HEK293 (cell line): ENCODE results near the gene SLC38A6.
A peak's percentile ranks its signal among the peaks of the same experiment; 100 is the strongest.

Experiments
- CTCF ChIA-PET: fragments of 350-600 bp; formaldehyde crosslinking; extraction: SDS; loops from one replicate; lab custom pipeline; 2021; ENCODE audit warnings: antibody characterized with exemption; lab: Yijun Ruan, JAX
- POLR2A ChIA-PET: fragments of 300-600 bp; formaldehyde crosslinking; extraction: SDS; loops from one replicate; lab custom pipeline; 2020; ENCODE audit warnings: antibody characterized with exemption, inconsistent platforms; lab: Yijun Ruan, JAX
- H3K27ac ChIP-seq: fragments of 200-500 bp; sonication (Bioruptor generic); 2 replicates; pipeline ENCODE4 v1.5.1; 2014; ENCODE audit warnings: low read depth, low read length, control low read depth, inconsistent platforms; ENCODE audit errors: extremely low read depth
- H3K36me3 ChIP-seq, 2 experiments: fragments of 200-500 bp in 1 of 2; sonication (Bioruptor generic) in 1 of 2; 1 replicate in 1 of 2; 2 replicates in 1 of 2; pipeline ENCODE4 v1.5.1; 2014 to 2017; ENCODE audit warnings: inconsistent platforms in 2 of 2, low read length in 2 of 2; ENCODE audit not compliant: control insufficient read depth in 2 of 2, insufficient read depth in 1 of 2
- H3K4me1 ChIP-seq: fragments of 200-500 bp; sonication (Bioruptor generic); 2 replicates; pipeline ENCODE4 v1.5.1; 2014; ENCODE audit warnings: mild to moderate bottlenecking, low read length, inconsistent platforms; ENCODE audit not compliant: control insufficient read depth, insufficient read depth
- H3K4me3 ChIP-seq: 2 replicates; pipeline ENCODE4 v1.5.1; 2011; ENCODE audit warnings: low read depth, mild to moderate bottlenecking, control low read depth, low read length, moderate library complexity
- H3K9me3 ChIP-seq: fragments of 200-500 bp; sonication (Bioruptor generic); 2 replicates; pipeline ENCODE4 v1.5.1; 2014; ENCODE audit warnings: low read depth, low read length, inconsistent platforms; ENCODE audit not compliant: control insufficient read depth, insufficient read depth
- ATF2 ChIP-seq: fragments of 450-650 bp; formaldehyde crosslinking; IDR thresholded peaks from 2 replicates; pipeline ENCODE4 v1.5.1; 2016; ENCODE audit warnings: missing biosample characterization, missing genetic modification characterization, low read depth
- CTCF ChIP-seq: fragments of 450-650 bp; formaldehyde crosslinking; IDR thresholded peaks from 2 replicates; pipeline ENCODE4 v1.5.1; 2016; ENCODE audit warnings: missing biosample characterization, missing genetic modification characterization
- GFI1B ChIP-seq: fragments of 450-650 bp; formaldehyde crosslinking; IDR thresholded peaks from 2 replicates; pipeline ENCODE4 v1.5.1; 2016; ENCODE audit warnings: missing biosample characterization, missing genetic modification characterization
- KLF16 ChIP-seq: fragments of 450-650 bp; formaldehyde crosslinking; IDR thresholded peaks from 2 replicates; pipeline ENCODE4 v1.5.1; 2017; ENCODE audit warnings: missing biosample characterization, missing genetic modification characterization
- KLF8 ChIP-seq: fragments of 450-650 bp; formaldehyde crosslinking; IDR thresholded peaks from 2 replicates; pipeline ENCODE4 v1.5.1; 2016; ENCODE audit warnings: missing biosample characterization, missing genetic modification characterization
- PRDM1 ChIP-seq: fragments of 450-650 bp; formaldehyde crosslinking; IDR thresholded peaks from 2 replicates; pipeline ENCODE4; 2016; ENCODE audit warnings: missing biosample characterization, missing genetic modification characterization
- SETDB1 ChIP-seq: IDR thresholded peaks from one replicate; pipeline ENCODE4 v1.6.1; 2017; ENCODE audit warnings: mild to moderate bottlenecking, low read length, moderate library complexity, mixed read lengths; ENCODE audit not compliant: insufficient read length
- WT1 ChIP-seq: fragments of 450-650 bp; formaldehyde crosslinking; IDR thresholded peaks from 2 replicates; pipeline ENCODE4 v1.5.1; 2016; ENCODE audit warnings: missing biosample characterization, missing genetic modification characterization
- ZBTB8A ChIP-seq: fragments of 450-650 bp; formaldehyde crosslinking; IDR thresholded peaks from 2 replicates; pipeline ENCODE4 v1.5.1; 2016; ENCODE audit warnings: missing biosample characterization, missing genetic modification characterization
- ZNF10 ChIP-seq: fragments of 450-650 bp; formaldehyde crosslinking; IDR thresholded peaks from 2 replicates; pipeline ENCODE4 v1.5.1; 2017; ENCODE audit warnings: missing biosample characterization, missing genetic modification characterization
- ZNF112 ChIP-seq: fragments of 450-650 bp; formaldehyde crosslinking; IDR thresholded peaks from 2 replicates; pipeline ENCODE4 v1.5.0; 2017; ENCODE audit warnings: missing biosample characterization, missing genetic modification characterization
- ZNF114 ChIP-seq: fragments of 450-650 bp; formaldehyde crosslinking; IDR thresholded peaks from 2 replicates; pipeline ENCODE4 v1.5.0; 2017; ENCODE audit warnings: missing biosample characterization, missing genetic modification characterization
- ZNF132 ChIP-seq: fragments of 450-650 bp; formaldehyde crosslinking; IDR thresholded peaks from 2 replicates; pipeline ENCODE4 v1.5.1; 2017; ENCODE audit warnings: missing biosample characterization, missing genetic modification characterization, borderline replicate concordance
- ZNF157 ChIP-seq: fragments of 450-650 bp; formaldehyde crosslinking; IDR thresholded peaks from 2 replicates; pipeline ENCODE4 v1.5.1; 2016; ENCODE audit warnings: missing biosample characterization, missing genetic modification characterization
- ZNF175 ChIP-seq: fragments of 450-650 bp; formaldehyde crosslinking; IDR thresholded peaks from 2 replicates; pipeline ENCODE4 v1.5.1; 2016; ENCODE audit warnings: missing biosample characterization, missing genetic modification characterization
- ZNF248 ChIP-seq: fragments of 450-650 bp; formaldehyde crosslinking; IDR thresholded peaks from 2 replicates; pipeline ENCODE4 v1.5.1; 2017; ENCODE audit warnings: missing biosample characterization, missing genetic modification characterization
- ZNF292 ChIP-seq: fragments of 450-650 bp; formaldehyde crosslinking; IDR thresholded peaks from 2 replicates; pipeline ENCODE4 v1.5.1; 2016; ENCODE audit warnings: low read depth, missing biosample characterization, missing genetic modification characterization, borderline replicate concordance
- ZNF335 ChIP-seq: fragments of 450-650 bp; formaldehyde crosslinking; conservative IDR thresholded peaks from 2 replicates; pipeline ENCODE4 v1.5.1; 2016; ENCODE audit warnings: missing biosample characterization, missing genetic modification characterization
- ZNF416 ChIP-seq: fragments of 450-650 bp; formaldehyde crosslinking; IDR thresholded peaks from 2 replicates; pipeline ENCODE4 v1.5.1; 2016; ENCODE audit warnings: missing biosample characterization, missing genetic modification characterization
- ZNF621 ChIP-seq: fragments of 450-650 bp; formaldehyde crosslinking; IDR thresholded peaks from 2 replicates; pipeline ENCODE4 v1.5.1; 2017; ENCODE audit warnings: missing biosample characterization, missing genetic modification characterization
- ZNF670 ChIP-seq: fragments of 450-650 bp; formaldehyde crosslinking; IDR thresholded peaks from 2 replicates; pipeline ENCODE4 v1.5.1; 2016; ENCODE audit warnings: missing biosample characterization, missing genetic modification characterization, low read depth
- ZNF701 ChIP-seq: fragments of 450-650 bp; formaldehyde crosslinking; IDR thresholded peaks from 2 replicates; pipeline ENCODE4 v1.5.1; 2016; ENCODE audit warnings: missing biosample characterization, missing genetic modification characterization
- ZNF785 ChIP-seq: fragments of 450-650 bp; formaldehyde crosslinking; IDR thresholded peaks from 2 replicates; pipeline ENCODE4 v1.5.1; 2016; ENCODE audit warnings: missing biosample characterization, missing genetic modification characterization
- ZNF830 ChIP-seq: fragments of 450-650 bp; IDR thresholded peaks from 2 replicates; pipeline ENCODE4 v1.5.0; 2018; ENCODE audit warnings: missing biosample characterization, missing genetic modification characterization, low read depth, mild to moderate bottlenecking, moderate library complexity
- TF ChIP-seq, protein P1 (sequence below): fragments of 450-650 bp; formaldehyde crosslinking; IDR thresholded peaks from 2 replicates; pipeline ENCODE4 v1.5.1; 2016; ENCODE audit warnings: missing biosample characterization, missing genetic modification characterization
- TF ChIP-seq, protein P2 (sequence below): fragments of 450-650 bp; IDR thresholded peaks from 2 replicates; pipeline ENCODE4 v1.5.1; 2018; ENCODE audit warnings: missing biosample characterization, missing genetic modification characterization
- TF ChIP-seq, protein P3 (sequence below): fragments of 450-650 bp; formaldehyde crosslinking; IDR thresholded peaks from 2 replicates; pipeline ENCODE4 v1.5.1; 2017; ENCODE audit warnings: missing biosample characterization, missing genetic modification characterization

SLC38A6 gene

GRCh38 chr14:60981633-60982455, 799 bp downstream of the SLC38A6 start:
- peak overlapping the region; percentile 93 for H3K4me3 ChIP-seq
- CTCF ChIA-PET, result interaction anchor here (0.7 kb wide), 1 partner anchor 305 kb away, joined by 3 read pairs; no protein-coding TSS in a partner anchor
- POLR2A ChIA-PET, result interaction anchor here (1.4 to 1.8 kb wide), 5 partner anchors 12 to 334 kb away, joined by 3 to 15 read pairs (median 5); partner anchors contain the start of genes SIX1 and SIX4
- no peaks in the 10 kb centered on the region for H3K9me3 ChIP-seq
- TF ChIP-seq ZNF416 (tag by site-specific recombination) (no peak), ZNF785 (tag by site-specific recombination) (no peak), ZNF114 (tag by site-specific recombination) (no peak), ZNF335 (peak; percentile 3; the same call in 1 of the 2 replicates)
- H3K4me1 ChIP-seq, result peaks cover 4% of the 10 kb centered on the region; the same call in 1 of the 2 replicates
- H3K36me3 ChIP-seq, result peaks cover 3 to 47% of the 10 kb centered on the region in 2 experiments; a peak in 2 of 3 replicates
- H3K27ac ChIP-seq, result peak overlapping the region; percentile 81; the same call in 1 of the 2 replicates

GRCh38 chr14:60984196-60984595, 3.2 kb downstream of the SLC38A6 start:
- peaks cover 4% of the 10 kb centered on the region; the same call in 1 of the 2 replicates for H3K4me1 ChIP-seq
- peaks cover 0 to 43% of the 10 kb centered on the region in 2 experiments for H3K36me3 ChIP-seq
- no peak for TF ChIP-seq ATF2
- TF ChIP-seq ZNF10 (tag by site-specific recombination), result no peak
- TF ChIP-seq ZNF112 (tag by site-specific recombination), result no peak
- no peak for TF ChIP-seq ZNF157
- no peak for TF ChIP-seq KLF8
- no peak for TF ChIP-seq ZNF830
- TF ChIP-seq CTCF (tag by site-specific recombination), result no peak
- no peak for TF ChIP-seq PRDM1 (tag by site-specific recombination)
- TF ChIP-seq, protein P1, sequence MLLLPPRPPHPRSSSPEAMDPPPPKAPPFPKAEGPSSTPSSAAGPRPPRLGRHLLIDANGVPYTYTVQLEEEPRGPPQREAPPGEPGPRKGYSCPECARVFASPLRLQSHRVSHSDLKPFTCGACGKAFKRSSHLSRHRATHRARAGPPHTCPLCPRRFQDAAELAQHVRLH (tag by site-specific recombination), result no peak
- no peak for TF ChIP-seq KLF16 (tag by site-specific recombination)
- no peak for TF ChIP-seq WT1
- ChIA-PET CTCF (no interaction called here), POLR2A (no interaction called here)
- H3K27ac ChIP-seq, result no peak overlapping the region
- no peak overlapping the region for H3K4me3 ChIP-seq
- H3K9me3 ChIP-seq, result no peaks in the 10 kb centered on the region

- CTCF ChIA-PET, result no interaction called here
- no peak overlapping the region for H3K4me3 ChIP-seq
- H3K4me1 ChIP-seq, result peaks cover 4% of the 10 kb centered on the region; the same call in 1 of the 2 replicates
- POLR2A ChIA-PET, result no interaction called here
- H3K9me3 ChIP-seq, result no peaks in the 10 kb centered on the region
- H3K36me3 ChIP-seq, result peaks cover 0 to 50% of the 10 kb centered on the region in 2 experiments
- no peak overlapping the region for H3K27ac ChIP-seq
- TF ChIP-seq ZNF248 (tag by site-specific recombination) (no peak), ZNF292 (tag by site-specific recombination) (no peak), ZNF621 (no peak), ZNF701 (no peak), ZBTB8A (tag by site-specific recombination) (no peak), ZNF132 (tag by site-specific recombination) (no peak), SETDB1 (no peak), GFI1B (tag by site-specific recombination) (no peak), ZNF175 (tag by site-specific recombination) (no peak), ZNF670 (no peak)
- TF ChIP-seq, protein P2, sequence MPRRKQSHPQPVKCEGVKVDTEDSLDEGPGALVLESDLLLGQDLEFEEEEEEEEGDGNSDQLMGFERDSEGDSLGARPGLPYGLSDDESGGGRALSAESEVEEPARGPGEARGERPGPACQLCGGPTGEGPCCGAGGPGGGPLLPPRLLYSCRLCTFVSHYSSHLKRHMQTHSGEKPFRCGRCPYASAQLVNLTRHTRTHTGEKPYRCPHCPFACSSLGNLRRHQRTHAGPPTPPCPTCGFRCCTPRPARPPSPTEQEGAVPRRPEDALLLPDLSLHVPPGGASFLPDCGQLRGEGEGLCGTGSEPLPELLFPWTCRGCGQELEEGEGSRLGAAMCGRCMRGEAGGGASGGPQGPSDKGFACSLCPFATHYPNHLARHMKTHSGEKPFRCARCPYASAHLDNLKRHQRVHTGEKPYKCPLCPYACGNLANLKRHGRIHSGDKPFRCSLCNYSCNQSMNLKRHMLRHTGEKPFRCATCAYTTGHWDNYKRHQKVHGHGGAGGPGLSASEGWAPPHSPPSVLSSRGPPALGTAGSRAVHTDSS (tag by site-specific recombination), result no peak
- TF ChIP-seq, protein P3, sequence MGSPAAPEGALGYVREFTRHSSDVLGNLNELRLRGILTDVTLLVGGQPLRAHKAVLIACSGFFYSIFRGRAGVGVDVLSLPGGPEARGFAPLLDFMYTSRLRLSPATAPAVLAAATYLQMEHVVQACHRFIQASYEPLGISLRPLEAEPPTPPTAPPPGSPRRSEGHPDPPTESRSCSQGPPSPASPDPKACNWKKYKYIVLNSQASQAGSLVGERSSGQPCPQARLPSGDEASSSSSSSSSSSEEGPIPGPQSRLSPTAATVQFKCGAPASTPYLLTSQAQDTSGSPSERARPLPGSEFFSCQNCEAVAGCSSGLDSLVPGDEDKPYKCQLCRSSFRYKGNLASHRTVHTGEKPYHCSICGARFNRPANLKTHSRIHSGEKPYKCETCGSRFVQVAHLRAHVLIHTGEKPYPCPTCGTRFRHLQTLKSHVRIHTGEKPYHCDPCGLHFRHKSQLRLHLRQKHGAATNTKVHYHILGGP (tag by site-specific recombination), result no peak
Measured at GRCh38 chr14:60986500-60986899, 5.5 kb downstream of the SLC38A6 start.
